GM23248 (cell line): ENCODE results near the gene BAZ1B.

Source experiments
- EZH2 ChIP-seq: fragments of 200-600 bp; sonication (generic); IDR thresholded peaks from 2 replicates; pipeline ENCODE4 v1.6.1; 2018; ENCODE audit warnings: antibody characterized with exemption, mild to moderate bottlenecking; ENCODE audit not compliant: insufficient read depth, poor library complexity, severe bottlenecking
- EZH2phosphoT487 ChIP-seq: fragments of 200-600 bp; sonication (generic); IDR thresholded peaks from 2 replicates; pipeline ENCODE4 v1.6.1; 2018; ENCODE audit warnings: antibody characterized with exemption, moderate library complexity, mild to moderate bottlenecking, low read depth; ENCODE audit not compliant: insufficient read depth

DNA sequence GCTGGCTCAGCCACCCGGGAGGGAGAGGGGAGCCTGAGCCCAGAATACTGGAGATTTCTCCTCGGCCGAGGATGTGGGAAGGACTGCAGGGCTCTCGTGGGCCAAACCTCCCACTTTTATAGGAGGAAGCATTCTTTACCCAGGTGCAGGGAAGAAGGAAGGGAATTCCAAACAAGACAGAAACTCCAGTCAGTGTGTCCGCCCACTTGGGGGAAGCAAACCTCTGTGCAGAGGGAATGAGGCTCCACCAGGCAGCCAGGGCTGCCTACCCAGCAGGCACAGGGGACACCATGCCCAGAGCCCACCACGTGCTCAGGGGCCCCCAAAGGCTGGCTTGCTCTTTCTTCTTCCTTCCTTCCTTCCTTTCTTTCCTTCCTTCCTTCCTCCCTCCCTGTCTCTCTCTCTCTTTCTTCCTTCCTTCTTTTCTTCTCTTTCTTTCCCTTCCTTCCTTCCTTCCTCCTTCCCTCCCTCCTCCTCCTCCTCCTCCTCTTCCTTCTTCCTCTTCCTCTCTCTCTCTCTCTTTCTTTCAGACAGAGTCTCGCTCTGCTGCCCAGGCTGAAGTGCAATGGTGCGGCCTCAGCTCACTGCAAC lies 103.9 kb downstream of the BAZ1B start:
- TF ChIP-seq EZH2 (no peak), EZH2phosphoT487 (no peak)
